ENCODE data around the gene TCF23. TPM values are rescaled to one million over a fixed set of nuclear protein-coding genes. Genes with fewer than 3 reads are reported as not detected.

Gene TCF23
- total RNA-seq, 2 donors from 2014 or later: not detected

DNA sequence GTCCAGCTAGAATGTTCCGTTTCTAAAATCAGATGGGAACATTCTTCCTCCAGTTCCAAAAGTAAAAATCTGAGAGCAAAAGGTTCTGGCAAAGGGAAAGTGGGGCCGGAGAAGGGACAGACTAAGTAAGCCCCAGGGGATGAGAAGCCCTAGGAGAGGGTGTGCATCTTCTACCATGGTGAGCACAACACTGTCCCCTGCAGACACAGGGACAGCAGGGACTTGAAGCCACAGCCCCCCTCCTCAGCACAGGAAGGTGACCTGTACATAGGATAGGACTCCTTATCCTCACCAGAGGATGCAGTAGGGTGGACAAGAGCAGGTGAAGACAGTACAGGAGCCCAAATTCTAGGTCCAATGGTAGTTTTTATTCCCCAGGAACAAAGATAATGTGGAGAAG lies 50.4 kb downstream of the TCF23 start:
- peaks cover 44% of the 10 kb centered on the region for H3K36me3 Mint-ChIP-seq (ENCODE audit: low read depth)
- no peaks in the 10 kb centered on the region for H3K4me1 ChIP-seq (ENCODE audit: control insufficient read depth, insufficient read depth, low read length)
- no peak overlapping the region for H3K27ac Mint-ChIP-seq
- H3K9ac ChIP-seq (ENCODE audit: extremely low read depth, low read length, poor library complexity, severe bottlenecking): no peak overlapping the region
- H3K27me3 Mint-ChIP-seq (ENCODE audit: insufficient read depth): no peaks in the 10 kb centered on the region
- DNase-seq: no peak
- no peak overlapping the region for H3K4me3 Mint-ChIP-seq
- 92 to 94% methylated on average over 2 of the region's 2 CpGs for WGBS, 2 experiments (ENCODE audit: insufficient coverage in 1 of 2, insufficient read length in 1 of 2)
- H3K9me3 ChIP-seq (ENCODE audit: control insufficient read depth, low read length): no peaks in the 10 kb centered on the region
- no peaks in the 10 kb centered on the region for H3K27me3 ChIP-seq (ENCODE audit: control insufficient read depth, insufficient read depth, low read length, poor library complexity, severe bottlenecking)
- H3K4me3 ChIP-seq (ENCODE audit: low read length): no peak overlapping the region
- H3K4me1 Mint-ChIP-seq: peaks cover 5% of the 10 kb centered on the region
- H3K36me3 ChIP-seq (ENCODE audit: control insufficient read depth, insufficient read depth, low read length): peaks cover 26% of the 10 kb centered on the region
- no peak overlapping the region for H3K27ac ChIP-seq (ENCODE audit: low read depth, low read length)
- no peaks in the 10 kb centered on the region for H3K9me3 Mint-ChIP-seq
- TF ChIP-seq, protein P1, sequence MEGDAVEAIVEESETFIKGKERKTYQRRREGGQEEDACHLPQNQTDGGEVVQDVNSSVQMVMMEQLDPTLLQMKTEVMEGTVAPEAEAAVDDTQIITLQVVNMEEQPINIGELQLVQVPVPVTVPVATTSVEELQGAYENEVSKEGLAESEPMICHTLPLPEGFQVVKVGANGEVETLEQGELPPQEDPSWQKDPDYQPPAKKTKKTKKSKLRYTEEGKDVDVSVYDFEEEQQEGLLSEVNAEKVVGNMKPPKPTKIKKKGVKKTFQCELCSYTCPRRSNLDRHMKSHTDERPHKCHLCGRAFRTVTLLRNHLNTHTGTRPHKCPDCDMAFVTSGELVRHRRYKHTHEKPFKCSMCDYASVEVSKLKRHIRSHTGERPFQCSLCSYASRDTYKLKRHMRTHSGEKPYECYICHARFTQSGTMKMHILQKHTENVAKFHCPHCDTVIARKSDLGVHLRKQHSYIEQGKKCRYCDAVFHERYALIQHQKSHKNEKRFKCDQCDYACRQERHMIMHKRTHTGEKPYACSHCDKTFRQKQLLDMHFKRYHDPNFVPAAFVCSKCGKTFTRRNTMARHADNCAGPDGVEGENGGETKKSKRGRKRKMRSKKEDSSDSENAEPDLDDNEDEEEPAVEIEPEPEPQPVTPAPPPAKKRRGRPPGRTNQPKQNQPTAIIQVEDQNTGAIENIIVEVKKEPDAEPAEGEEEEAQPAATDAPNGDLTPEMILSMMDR (conservative IDR thresholded peaks at IDR 0.05): no peak

DNA sequence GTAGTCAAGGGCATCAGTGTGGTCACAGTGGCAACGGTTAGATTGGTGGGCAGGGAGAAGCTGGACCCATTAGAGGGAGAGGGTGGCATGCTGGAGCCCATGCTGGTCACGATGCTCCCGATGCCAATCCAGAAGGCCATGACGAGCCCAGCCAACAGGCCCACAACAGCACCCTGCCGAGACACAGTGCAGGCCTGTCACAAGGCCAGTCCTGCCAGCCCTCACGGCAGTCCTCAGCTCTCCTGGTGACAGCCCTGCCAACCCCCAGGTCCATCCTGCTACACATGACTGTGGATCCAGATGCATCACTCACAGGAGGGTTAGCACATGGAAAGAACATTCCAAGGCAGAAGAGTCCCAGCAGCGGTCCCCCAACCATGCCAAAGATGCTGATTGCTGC lies 52.9 kb downstream of the TCF23 start:
- Histone ChIP-seq H3K9me3 (ENCODE audit: control insufficient read depth, low read length) (no peaks in the 10 kb centered on the region), H3K27ac (ENCODE audit: low read depth, low read length) (no peak overlapping the region), H3K4me1 (ENCODE audit: control insufficient read depth, insufficient read depth, low read length) (no peaks in the 10 kb centered on the region), H3K36me3 (ENCODE audit: control insufficient read depth, insufficient read depth, low read length) (peaks cover 51% of the 10 kb centered on the region), H3K9ac (ENCODE audit: extremely low read depth, low read length, poor library complexity, severe bottlenecking) (no peak overlapping the region), H3K4me3 (ENCODE audit: low read length) (no peak overlapping the region), H3K27me3 (ENCODE audit: control insufficient read depth, insufficient read depth, low read length, poor library complexity, severe bottlenecking) (no peaks in the 10 kb centered on the region)
- TF ChIP-seq, protein P1 (conservative IDR thresholded peaks at IDR 0.05): no peak
- Mint-ChIP-seq H3K4me1 (no peaks in the 10 kb centered on the region), H3K4me3 (no peak overlapping the region), H3K27ac (no peak overlapping the region), H3K36me3 (ENCODE audit: low read depth) (peaks cover 67% of the 10 kb centered on the region), H3K9me3 (no peaks in the 10 kb centered on the region), H3K27me3 (ENCODE audit: insufficient read depth) (no peaks in the 10 kb centered on the region)
- no peak for DNase-seq
- WGBS, 2 experiments (ENCODE audit: insufficient coverage in 1 of 2, insufficient read length in 1 of 2): 93 to 100% methylated on average over 3 to 7 of the region's 7 CpGs

DNA sequence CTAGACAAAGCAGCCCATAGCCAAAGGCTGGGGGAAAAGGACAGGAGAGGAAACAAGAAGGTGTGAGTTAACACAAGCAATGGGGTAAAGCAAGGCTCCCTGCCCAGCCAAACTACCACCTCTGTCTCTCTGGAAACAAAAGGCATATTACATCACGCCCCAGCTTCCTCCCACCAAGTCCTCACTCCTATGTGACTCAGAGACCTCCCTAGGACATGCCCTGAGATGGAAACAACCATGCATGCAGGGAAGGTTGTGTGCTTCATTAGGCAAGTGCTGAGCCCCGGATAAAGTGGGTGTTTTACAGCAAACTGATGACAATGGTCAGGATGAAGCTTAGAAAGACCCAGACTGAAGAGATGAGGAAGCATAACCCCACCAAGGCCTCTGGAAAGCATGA lies 54.0 kb downstream of the TCF23 start:
- Mint-ChIP-seq H3K4me3 (no peak overlapping the region), H3K4me1 (peaks cover under 1% of the 10 kb centered on the region), H3K27me3 (ENCODE audit: insufficient read depth) (no peaks in the 10 kb centered on the region), H3K27ac (no peak overlapping the region), H3K36me3 (ENCODE audit: low read depth) (peaks cover 78% of the 10 kb centered on the region), H3K9me3 (no peaks in the 10 kb centered on the region)
- H3K4me3 ChIP-seq (ENCODE audit: low read length): no peak overlapping the region
- H3K27ac ChIP-seq (ENCODE audit: low read depth, low read length): no peak overlapping the region
- no peaks in the 10 kb centered on the region for H3K4me1 ChIP-seq (ENCODE audit: control insufficient read depth, insufficient read depth, low read length)
- H3K9me3 ChIP-seq (ENCODE audit: control insufficient read depth, low read length): no peaks in the 10 kb centered on the region
- TF ChIP-seq, protein P1 (conservative IDR thresholded peaks at IDR 0.05): no peak
- DNase-seq: no peak
- H3K9ac ChIP-seq (ENCODE audit: extremely low read depth, low read length, poor library complexity, severe bottlenecking): no peak overlapping the region
- no peaks in the 10 kb centered on the region for H3K27me3 ChIP-seq (ENCODE audit: control insufficient read depth, insufficient read depth, low read length, poor library complexity, severe bottlenecking)
- H3K36me3 ChIP-seq (ENCODE audit: control insufficient read depth, insufficient read depth, low read length): peaks cover 62% of the 10 kb centered on the region
- 90 to 93% methylated on average over 1 to 2 of the region's 2 CpGs for WGBS, 2 experiments (ENCODE audit: insufficient coverage in 1 of 2, insufficient read length in 1 of 2)

Data from endodermal cell (in vitro differentiated cells).